Uterus (tissue), 4 donors: Measurements from ENCODE around the gene RAC2. TPM values are rescaled to one million over a fixed set of nuclear protein-coding genes. Genes with fewer than 3 reads are reported as not detected.
A peak's percentile ranks its signal among the peaks of the same experiment; 100 is the strongest.

Source experiments
- DNase-seq, 2 donors: peaks; one replicate each; pipeline ENCODE4 v3.0.0-alpha.2; 2019 to 2020
- H3K27ac ChIP-seq, 2 donors: fragments of 200-600 bp; sonication (generic); 1 replicate in 1 of 2; 2 replicates in 1 of 2; pipeline ENCODE4 v1.5.1; 2016 to 2018
- H3K27me3 ChIP-seq, 2 donors: fragments of 200-600 bp; sonication (generic); one replicate each; pipeline ENCODE4 v1.5.1; 2018 to 2019; ENCODE audit warnings: control low read depth in 1 of 2
- H3K36me3 ChIP-seq, 2 donors: fragments of 200-600 bp; sonication (generic); one replicate each; pipeline ENCODE4 v1.5.1; 2019; ENCODE audit warnings: control low read depth in 1 of 2
- H3K4me1 ChIP-seq, 2 donors: fragments of 200-600 bp; sonication (generic); one replicate each; pipeline ENCODE4 v1.5.1; 2018 to 2019; ENCODE audit warnings: control low read depth in 1 of 2
- H3K4me3 ChIP-seq, 2 donors: fragments of 200-600 bp; sonication (generic); 1 replicate in 1 of 2; 2 replicates in 1 of 2; pipeline ENCODE4 v1.5.1; 2018 to 2019; ENCODE audit warnings: mild to moderate bottlenecking in 1 of 2
- H3K9me3 ChIP-seq, 2 donors: fragments of 200-600 bp; sonication (generic); one replicate each; pipeline ENCODE4 v1.5.1; 2019; ENCODE audit warnings: control low read depth in 1 of 2
- POLR2A ChIP-seq, 2 donors: fragments of 450-650 bp; IDR thresholded peaks; one replicate each; pipeline ENCODE4 v1.6.1; 2016; ENCODE audit warnings: antibody characterized with exemption in 2 of 2, mild to moderate bottlenecking in 1 of 2, moderate library complexity in 1 of 2
- intact Hi-C: fragments of 100-400 bp; cut with DNase I; formaldehyde crosslinking; loops from one replicate; pipeline ENCODE4 v1.15.1; 2023; ENCODE audit warnings: low total_unique reads
- total RNA-seq, 4 donors: library from RNA; depleted of rRNA in 3 of 4; stranded (reverse); fragments of >200 nt in 3 of 4; gene quantifications; one replicate each; pipeline versions ENCODE4 v1.1.0 to v1.2.4, GENCODE V29; 2014 to 2023
- TF ChIP-seq, protein P1 (sequence below), 4 experiments: fragments of 200-600 bp in 2 of 4; fragments of 450-650 bp in 2 of 4; sonication (generic) in 2 of 4; IDR thresholded peaks; one replicate each; pipeline ENCODE4 v1.5.1; 2016 to 2019; ENCODE audit warnings: antibody characterized with exemption in 4 of 4, mild to moderate bottlenecking in 2 of 4, moderate library complexity in 1 of 4
- donor health status: DM: yes; HTN: yes; CAD: no.

RAC2 gene
- total RNA-seq, 4 donors from 2014 or later, result 2.4 to 6.7 (median 4.5) TPM

DNA sequence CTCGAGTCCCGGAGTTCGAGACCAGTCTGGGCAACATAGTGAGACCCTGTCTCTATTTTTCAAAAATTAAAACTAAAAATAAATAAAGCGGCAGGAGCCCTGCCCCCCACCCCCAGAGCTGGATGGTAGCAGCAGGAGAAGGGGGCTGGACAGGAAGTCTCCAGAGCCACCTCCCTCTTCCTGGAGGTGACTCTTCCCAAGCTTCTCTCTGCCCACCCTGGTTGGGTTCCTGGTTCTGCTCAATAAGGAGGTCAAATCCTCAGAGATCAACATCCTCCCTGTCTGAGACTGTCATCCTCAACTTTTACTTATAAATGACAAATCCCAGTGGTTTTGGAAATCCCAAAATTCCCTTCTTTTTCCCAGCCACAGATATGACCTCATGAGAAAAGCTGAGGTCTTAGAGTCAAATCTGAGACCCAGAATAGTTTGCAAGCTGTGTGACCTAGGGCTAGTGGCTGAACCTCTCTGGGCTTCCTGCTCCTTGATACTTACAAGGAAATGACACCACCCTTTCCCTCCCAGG is 57.0 kb downstream of the RAC2 start:
- Histone ChIP-seq H3K27ac (peak overlapping the region; percentile 93 to 96), H3K4me3 (peak overlapping the region; percentile 32 to 37), H3K36me3 (no peaks in the 10 kb centered on the region), H3K27me3 (no peaks in the 10 kb centered on the region), H3K4me1 (peaks cover 7 to 15% of the 10 kb centered on the region in 2 donors), H3K9me3 (no peaks in the 10 kb centered on the region)
- intact Hi-C loops, result no loop called here
- no peak for DNase-seq
- TF ChIP-seq, protein P1, sequence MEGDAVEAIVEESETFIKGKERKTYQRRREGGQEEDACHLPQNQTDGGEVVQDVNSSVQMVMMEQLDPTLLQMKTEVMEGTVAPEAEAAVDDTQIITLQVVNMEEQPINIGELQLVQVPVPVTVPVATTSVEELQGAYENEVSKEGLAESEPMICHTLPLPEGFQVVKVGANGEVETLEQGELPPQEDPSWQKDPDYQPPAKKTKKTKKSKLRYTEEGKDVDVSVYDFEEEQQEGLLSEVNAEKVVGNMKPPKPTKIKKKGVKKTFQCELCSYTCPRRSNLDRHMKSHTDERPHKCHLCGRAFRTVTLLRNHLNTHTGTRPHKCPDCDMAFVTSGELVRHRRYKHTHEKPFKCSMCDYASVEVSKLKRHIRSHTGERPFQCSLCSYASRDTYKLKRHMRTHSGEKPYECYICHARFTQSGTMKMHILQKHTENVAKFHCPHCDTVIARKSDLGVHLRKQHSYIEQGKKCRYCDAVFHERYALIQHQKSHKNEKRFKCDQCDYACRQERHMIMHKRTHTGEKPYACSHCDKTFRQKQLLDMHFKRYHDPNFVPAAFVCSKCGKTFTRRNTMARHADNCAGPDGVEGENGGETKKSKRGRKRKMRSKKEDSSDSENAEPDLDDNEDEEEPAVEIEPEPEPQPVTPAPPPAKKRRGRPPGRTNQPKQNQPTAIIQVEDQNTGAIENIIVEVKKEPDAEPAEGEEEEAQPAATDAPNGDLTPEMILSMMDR (IDR thresholded peaks at IDR 0.05), result no peak
- no peak for TF ChIP-seq POLR2A (IDR thresholded peaks at IDR 0.05)

DNA sequence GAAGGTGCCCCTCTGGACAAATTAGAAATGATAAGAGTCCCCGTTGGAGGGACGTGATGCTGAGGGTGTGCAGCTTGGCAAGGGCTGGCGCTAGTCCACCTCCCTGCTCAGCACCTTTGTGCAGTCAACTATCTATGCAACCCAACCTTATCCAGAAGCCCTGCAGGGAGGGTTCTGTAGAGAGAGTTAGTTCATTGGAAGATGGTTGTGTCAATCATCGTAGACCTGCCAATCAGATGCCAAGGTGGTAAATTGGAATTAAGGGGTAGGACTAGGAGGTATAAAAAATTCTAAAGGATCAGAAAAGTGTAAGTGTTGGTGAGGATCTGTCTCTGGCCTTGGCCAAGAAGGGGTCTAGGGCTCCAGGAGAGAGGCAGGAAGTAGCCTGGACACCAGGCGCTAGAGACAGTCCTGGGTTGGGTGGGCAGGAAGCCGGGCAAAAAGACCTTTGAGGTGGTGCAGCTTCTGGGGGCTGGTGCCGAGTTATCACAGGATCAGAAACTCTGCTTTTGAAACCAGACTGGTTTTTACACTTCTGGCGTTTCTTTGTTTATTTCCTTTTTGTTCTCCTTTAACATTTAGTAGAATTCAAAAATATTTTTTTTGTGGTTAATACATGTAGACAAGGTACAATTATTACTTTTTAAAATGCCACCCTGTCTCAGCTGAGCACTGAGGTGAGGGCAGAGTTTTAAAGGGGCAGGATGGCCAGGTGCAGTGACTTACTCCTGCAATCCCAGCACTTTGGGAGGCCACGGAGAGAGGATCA is 57.7 kb downstream of the RAC2 start:
- Histone ChIP-seq H3K36me3 (no peaks in the 10 kb centered on the region), H3K9me3 (no peaks in the 10 kb centered on the region), H3K4me1 (peaks cover 7 to 15% of the 10 kb centered on the region in 2 donors), H3K27ac (peak overlapping the region; percentile 93 to 96), H3K27me3 (no peaks in the 10 kb centered on the region), H3K4me3 (no peak overlapping the region)
- peak in 1 of 2 donors; percentile 54 for DNase-seq
- intact Hi-C loops, result no loop called here
- TF ChIP-seq, protein P1 (IDR thresholded peaks at IDR 0.05), result no peak
- TF ChIP-seq POLR2A (IDR thresholded peaks at IDR 0.05), result no peak

DNA sequence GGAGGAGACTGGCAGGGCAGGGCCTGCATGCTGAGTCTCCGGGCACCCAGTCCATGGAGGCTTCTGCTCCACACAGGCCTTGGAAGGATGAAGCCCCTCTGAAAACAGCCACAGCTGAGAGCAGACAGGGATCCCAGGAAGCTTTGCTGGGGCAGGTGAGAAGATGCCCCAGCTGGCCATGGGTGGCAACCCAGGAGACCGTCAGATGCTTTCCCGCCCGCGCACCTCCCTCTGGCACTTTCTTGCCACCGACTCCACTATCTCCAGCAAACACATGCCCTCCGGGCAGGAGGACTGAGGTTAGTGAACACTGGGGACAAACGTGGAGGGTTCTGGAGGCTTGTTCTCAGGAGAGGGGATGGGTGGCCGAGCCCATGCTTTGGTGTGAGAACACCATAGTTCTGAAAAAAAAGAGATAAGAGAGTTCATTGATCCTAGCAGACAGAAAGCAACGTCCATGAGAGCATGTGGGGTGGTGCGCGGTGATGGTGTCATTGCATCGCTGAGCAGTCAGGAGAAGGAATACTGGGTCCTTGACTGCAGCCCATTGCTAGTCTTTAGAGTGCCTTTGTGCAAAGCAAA is 58.3 kb downstream of the RAC2 start:
- no peak for DNase-seq
- H3K4me3 ChIP-seq, result no peak overlapping the region
- no peak overlapping the region for H3K27ac ChIP-seq
- H3K36me3 ChIP-seq, result no peaks in the 10 kb centered on the region
- intact Hi-C loops, result no loop called here
- TF ChIP-seq POLR2A (IDR thresholded peaks at IDR 0.05), result no peak
- TF ChIP-seq, protein P1 (IDR thresholded peaks at IDR 0.05), result no peak
- H3K9me3 ChIP-seq, result no peaks in the 10 kb centered on the region
- H3K27me3 ChIP-seq, result no peaks in the 10 kb centered on the region
- H3K4me1 ChIP-seq, result peaks cover 7 to 15% of the 10 kb centered on the region in 2 donors

DNA sequence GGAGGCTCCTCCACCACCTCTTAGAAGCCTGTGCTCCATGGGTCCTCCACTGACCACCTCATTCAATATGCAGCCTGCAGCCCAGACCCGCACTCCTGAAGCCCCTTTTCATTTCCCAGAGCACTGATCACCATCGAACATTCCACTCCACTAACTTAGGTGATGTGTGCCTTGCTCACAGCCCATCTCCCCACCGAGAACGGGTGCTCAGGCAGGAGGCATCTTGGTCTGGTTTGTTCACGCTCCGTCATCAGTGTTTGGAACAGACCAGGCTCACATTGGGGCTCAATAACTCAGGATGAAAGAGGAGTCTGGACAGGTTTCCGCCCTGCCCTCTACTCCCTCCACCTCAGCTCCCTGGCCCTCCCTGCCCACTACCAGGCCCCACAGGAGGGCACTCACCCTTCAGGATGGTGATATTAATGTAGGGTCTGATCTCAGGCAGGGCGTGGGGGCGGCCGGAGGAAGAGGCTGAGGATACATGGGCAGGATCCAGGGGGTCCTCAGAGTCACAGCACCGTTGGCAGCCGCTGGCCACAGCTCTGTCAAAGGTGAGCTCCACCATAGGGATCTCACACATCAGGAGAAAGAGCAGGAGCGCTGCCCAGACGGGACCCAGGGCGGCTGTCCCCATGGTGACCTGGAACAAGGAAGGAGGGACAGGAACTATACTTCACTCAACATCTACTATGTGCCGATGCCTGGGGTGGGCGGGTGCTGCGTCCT is 59.1 kb downstream of the RAC2 start:
- no peak for DNase-seq
- no peak for TF ChIP-seq POLR2A (IDR thresholded peaks at IDR 0.05)
- TF ChIP-seq, protein P1 (IDR thresholded peaks at IDR 0.05), result no peak
- Histone ChIP-seq H3K36me3 (no peaks in the 10 kb centered on the region), H3K27ac (no peak overlapping the region), H3K9me3 (no peaks in the 10 kb centered on the region), H3K4me3 (no peak overlapping the region), H3K27me3 (no peaks in the 10 kb centered on the region), H3K4me1 (peaks cover 7 to 15% of the 10 kb centered on the region in 2 donors)
- intact Hi-C loops, result no loop called here
